GM18873 (cell line): Measurements from ENCODE around the gene UTS2B.
A peak's percentile ranks its signal among the peaks of the same experiment; 100 is the strongest.

Experiments
- ATAC-seq: cut with Tn5 transposase; IDR thresholded peaks from one replicate; pipeline ENCODE4 v1.9.1; 2021; ENCODE audit warnings: mild to moderate bottlenecking, moderate library complexity, moderate number of reproducible peaks; ENCODE audit not compliant: unreplicated experiment, low FRiP score

Gene UTS2B, protein sequence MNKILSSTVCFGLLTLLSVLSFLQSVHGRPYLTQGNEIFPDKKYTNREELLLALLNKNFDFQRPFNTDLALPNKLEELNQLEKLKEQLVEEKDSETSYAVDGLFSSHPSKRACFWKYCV

DNA sequence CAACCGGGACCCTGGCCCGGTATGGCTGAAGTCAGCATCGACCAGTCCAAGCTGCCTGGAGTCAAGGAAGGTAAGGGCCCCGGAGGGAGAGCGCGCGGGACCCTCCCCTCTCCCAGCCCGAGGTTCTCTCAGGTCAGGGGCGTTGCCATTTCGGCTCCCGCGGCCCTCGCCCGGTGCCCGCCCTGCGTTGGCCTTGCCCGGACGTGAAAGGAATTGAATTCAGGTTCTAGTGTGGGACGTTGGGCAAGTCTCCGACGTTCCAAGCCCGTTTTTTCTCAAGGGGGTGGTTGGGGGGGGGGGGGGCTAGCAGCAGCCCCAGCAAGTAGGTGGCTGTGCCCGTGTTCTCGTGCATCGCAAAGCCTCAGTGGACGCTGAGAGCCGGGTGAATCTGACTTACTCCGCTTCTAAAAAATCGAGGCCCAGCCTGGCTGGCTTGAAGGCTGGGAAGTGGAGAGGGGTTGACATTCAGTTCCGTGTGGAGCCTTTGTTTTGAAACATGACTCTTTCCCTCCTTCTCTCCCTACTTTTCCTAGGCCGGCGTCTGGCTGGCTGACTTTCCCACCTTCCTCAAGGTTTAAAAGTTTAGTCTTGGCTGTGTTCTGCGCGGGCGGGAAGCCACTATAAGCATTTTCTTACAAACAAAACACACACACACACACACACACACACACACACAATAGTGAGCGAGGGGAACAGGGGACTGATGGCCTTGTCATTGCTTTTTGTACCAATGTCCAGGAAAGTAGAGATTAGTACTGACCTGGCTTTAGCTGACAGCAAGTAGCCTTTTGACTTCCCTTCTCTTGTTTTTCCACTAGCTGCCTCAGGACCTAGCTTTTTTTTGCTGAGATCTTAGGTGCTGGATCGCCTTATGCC, at the start of gene UTS2B:
Gene UTS2B (minus strand): TSS at position 873 of the 876 bp plus-strand sequence. CDS start 48,337 bp downstream, outside the sequence.
- ATAC-seq, result peak; percentile 20

GRCh38 chr3:191380001-191380400, 49.7 kb upstream of the UTS2B start:
- no peak for ATAC-seq

DNA sequence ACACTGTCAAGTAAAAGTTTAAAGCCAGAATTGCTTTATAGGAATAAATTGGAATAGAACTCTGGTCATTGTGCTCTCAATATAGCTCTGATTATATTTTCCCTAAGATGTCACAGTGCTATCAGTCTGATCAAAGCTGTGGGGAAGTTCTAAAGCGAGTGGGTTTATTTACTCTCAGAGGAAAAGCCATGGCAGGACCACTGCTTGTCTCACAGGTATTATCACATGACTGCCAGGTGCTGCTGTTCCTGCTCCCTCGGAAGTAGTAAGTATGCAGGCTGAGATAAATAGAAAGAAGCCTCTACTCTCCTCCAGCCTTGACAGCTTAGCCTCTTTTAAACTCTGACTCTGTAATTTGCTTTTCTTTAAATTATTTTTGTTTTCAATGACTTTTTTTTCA, 49.1 kb upstream of the UTS2B start:
- no peak for ATAC-seq

DNA sequence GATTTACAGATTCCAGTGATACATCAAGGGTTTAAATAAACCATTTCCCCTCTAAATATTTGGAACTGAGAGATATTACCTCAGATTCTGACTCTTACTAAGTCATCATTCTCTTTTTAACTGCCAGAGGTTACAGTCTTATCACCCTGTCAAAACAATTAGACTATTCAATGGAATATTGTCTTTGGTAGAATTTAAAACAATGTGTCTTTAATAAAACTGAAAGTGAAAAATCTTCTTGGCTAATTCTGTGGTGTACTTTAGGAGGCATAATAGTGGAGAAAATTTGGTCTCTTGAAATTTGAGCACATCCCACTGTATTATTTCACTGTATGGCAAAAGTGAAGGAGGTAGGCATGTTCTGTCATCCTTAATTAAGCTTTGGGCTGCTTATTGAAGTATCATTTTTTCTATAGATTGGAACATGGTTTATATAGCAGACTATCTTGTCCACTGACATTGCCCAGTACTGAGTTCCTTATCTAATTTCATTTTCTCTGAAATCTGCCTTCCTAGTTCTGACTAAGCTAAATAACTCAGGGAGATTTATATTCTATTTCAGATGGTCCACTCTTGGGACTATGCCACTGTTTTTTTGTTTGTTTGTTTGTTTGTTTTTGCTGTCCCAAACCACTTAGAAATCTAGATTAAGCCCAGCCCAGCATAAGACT, 48.0 kb upstream of the UTS2B start:
- ATAC-seq, result no peak

DNA sequence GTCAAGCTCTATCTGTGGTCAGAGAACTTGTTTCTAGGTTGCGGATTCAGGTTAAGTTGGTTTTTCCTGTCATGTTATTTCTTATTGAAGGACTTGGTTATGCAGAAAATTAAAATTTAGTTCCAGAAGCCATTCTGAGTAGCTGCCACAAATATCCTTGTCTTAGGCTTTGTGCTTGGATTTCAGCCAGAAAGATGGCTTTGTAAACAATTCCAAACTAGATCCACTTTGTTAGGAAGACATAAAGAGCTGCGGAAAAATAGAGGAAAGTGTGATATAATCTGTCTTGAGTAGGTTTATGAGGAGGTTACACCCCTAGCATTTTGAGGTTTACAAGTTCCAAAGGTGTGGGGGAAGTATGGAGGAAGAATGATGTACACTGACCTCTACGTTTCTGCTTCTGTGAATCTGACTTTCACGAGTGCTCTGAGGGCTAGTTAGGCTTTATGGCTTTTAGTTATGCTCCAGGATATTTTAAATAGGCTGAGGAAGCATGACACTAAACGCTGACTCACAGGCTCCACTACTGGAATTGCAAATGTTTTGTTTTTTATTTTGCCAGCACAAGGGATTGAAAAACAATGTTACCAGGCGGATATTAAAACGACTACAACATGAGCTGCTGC, 46.3 kb upstream of the UTS2B start:
- no peak for ATAC-seq

- ATAC-seq, result no peak
These were observed 43.0 kb upstream of the UTS2B start for GRCh38 chr3:191373327-191373726.

- no peak for ATAC-seq
These were observed 41.8 kb upstream of the UTS2B start for GRCh38 chr3:191372122-191372521.

GRCh38 chr3:191369616-191370010, 39.3 kb upstream of the UTS2B start:
- no peak for ATAC-seq

DNA sequence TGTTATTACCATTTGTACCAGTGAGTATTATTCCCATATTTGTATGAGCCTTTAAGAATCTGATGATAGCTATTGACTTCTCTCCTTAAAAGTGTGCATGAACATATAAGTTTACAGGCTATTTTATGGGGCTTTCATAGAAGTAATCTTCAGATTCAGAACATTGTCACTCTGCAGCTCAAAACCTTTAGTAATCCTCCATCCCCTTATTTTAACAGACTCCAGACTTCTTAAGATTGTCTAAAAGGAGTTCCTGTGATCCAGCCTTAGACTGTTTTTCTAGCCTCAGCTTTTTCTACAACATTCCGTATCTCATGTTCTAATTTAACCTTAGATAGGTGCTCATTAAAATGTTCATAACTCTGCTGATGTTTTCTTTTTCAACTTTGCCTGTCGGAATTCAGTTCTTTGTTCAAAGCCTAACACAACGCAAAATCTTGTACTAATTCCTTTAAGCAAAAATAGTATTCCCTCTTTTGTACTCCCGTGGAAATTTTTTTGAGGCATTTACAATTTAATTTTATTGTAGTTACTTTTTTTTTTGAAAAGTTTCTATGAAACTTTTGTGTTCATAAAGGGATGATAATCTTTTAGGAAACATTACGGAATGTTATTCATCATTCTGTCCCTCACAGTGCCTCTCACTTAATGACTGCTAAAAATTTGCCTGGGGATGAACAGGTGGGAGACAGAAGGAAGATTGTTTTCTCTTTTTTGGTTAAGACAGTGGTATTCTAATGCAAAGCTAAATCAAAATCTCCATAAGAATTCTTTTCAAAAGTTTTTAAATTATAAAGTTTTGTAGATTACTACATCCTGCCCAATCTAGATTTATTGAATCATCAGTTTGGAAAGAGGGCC, 38.7 kb upstream of the UTS2B start:
- ATAC-seq, result no peak

DNA sequence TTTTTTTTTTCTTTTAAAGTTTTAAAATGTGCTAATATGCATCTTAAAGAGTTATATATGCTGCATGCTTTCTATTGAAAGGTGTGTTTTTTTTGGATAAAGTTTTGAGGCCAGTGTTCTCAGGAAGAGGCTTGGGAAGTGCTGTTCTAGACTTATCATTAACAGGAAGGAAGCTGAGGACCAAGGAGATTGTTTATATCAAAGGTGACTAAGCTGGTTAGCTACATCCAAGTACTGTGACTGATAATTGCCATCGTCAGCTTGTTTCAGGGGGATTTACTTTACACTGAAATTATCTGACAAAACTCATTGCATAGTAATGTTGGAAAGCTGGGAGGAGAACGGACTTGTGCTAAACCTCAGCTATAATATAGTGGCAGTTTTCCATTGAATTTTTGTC, 36.3 kb upstream of the UTS2B start:
- ATAC-seq, result no peak

DNA sequence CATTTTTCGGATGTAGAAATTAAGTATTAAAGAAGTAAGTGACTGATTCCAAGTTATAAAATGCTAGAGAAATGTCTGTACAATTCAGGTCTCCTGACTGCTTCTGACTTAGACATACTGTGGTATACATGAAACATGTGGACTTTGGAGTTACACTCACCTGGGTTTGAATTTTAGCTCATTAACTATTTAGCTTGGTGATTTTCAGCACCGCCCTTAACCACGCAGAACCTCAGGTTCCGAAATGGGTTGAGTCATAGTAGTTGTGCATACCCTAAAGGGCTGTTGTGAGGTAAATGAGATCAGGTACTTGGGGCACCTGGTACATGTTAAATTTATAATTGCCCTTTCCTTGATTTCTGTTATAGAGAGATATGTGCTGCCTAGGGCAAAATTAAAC, 32.9 kb upstream of the UTS2B start:
- ATAC-seq, result no peak

- no peak for ATAC-seq
These were observed 32.3 kb upstream of the UTS2B start for GRCh38 chr3:191362524-191363090.

- ATAC-seq, result no peak
These were observed 31.7 kb upstream of the UTS2B start for GRCh38 chr3:191362037-191362436.

DNA sequence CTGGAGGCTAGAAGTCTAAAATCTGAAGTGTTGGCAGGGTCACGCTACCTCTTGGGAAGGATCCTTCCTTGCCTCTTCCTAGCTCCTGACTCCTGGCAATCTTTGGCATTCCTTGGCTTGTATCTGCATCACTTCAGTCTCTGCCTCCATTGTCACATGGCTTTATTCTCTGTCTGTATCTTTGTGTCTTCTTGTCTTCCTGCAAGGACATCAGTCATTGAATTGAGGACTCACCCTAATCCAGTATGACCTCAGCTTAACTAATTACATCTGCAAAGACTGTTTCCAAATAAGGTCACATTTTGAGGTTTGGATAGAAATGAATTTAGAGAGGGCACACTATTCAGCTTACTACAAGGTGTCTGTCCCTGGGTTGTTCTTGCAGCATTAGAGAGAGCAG, 31.1 kb upstream of the UTS2B start:
- no peak for ATAC-seq

GRCh38 chr3:191360620-191361019, 30.3 kb upstream of the UTS2B start:
- no peak for ATAC-seq

GRCh38 chr3:191358929-191359328, 28.6 kb upstream of the UTS2B start:
- no peak for ATAC-seq

- no peak for ATAC-seq
These were observed 27.6 kb upstream of the UTS2B start for GRCh38 chr3:191357909-191358308.

DNA sequence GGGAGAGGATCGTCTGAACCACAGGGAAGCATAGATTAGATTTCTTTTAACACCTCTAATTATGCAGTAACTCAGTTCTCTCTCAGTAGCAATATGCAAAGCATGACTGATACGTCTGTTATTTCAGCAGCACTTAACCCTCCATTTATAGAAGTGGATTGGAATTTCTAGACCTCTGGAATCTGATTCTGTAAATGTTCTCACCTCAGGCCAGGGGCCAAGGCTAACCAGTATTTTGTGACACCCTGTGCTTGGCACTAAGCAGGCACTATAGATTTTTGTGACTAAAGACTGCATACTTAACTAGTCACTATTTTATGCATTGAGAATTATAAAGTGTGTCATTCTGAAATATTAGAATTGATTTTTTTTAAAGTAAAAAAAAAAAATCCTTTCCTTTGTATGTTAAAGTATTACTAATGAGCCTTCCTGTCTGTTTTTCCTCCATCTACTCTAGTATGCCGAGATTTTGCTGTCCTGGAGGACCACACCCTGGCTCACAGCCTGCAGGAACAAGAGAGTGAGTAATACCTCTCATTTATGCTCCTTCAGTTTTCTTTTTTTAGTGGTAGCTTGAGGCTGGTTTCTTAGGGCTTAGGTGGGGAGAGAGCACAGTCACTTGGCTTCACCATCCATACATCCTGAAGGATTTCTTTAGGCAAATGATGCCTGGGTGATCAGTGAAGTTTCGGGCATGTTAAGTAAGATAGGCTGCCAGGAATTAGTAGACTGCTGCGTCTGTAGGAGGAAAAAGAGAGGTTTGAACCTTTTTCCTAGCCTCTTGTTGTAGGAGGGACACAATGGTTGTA, 26.5 kb upstream of the UTS2B start:
- no peak for ATAC-seq

DNA sequence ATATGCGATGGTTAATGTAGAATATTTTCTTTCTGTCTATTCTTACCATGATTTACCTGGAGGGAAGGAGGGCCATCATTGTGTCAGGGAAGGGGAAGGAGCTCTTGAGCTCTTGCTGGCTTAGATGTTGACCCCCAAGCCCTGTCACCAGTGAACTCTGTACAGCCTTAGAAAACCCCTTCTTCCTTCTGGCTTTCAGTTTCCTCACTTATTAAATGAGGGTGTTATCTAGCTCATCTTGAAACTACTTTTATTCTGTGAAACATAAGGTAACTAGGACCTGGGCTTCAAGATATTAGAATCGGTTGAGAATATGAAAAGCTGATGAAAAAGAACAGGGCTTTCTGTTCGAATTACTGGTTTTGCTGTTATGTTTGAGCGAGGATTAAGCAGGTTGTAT, 25.1 kb upstream of the UTS2B start:
- ATAC-seq, result peak; percentile 77
